Panc1 (cell line): ENCODE measurements around the gene NPC1L1. TPM values are rescaled to one million over a fixed set of nuclear protein-coding genes. Genes with fewer than 3 reads are reported as not detected.

Experiments
- ATAC-seq: fragments of 200-7000 bp; cut with Tn5 transposase; 2 replicates; pipeline ENCODE4 v1.9.1; 2020; ENCODE audit warnings: mild to moderate bottlenecking, moderate library complexity
- BruUV-seq: library from RNA; stranded (reverse); fragments of 400-500 nt; replicated peaks from 2 replicates; lab custom pipeline; 2021; lab: Mats Ljungman, UMichigan
- CTCF ChIA-PET: fragments of 300-600 bp; sonication (Branson Sonifier 250); formaldehyde crosslinking; loops from one replicate; lab custom pipeline; 2022; ENCODE audit warnings: antibody characterized with exemption; lab: Charles Lee
- POLR2A ChIA-PET: fragments of 300-600 bp; sonication (Branson Sonifier 250); formaldehyde crosslinking; loops from one replicate; lab custom pipeline; 2022; ENCODE audit warnings: antibody characterized with exemption; lab: Charles Lee
- DNase-seq: peaks from one replicate; pipeline ENCODE4 v3.0.0-alpha.2; 2010; ENCODE audit warnings: low read depth, low spot score
- H3K27ac ChIP-seq: 2 replicates; pipeline ENCODE4 v1.5.1; 2011; ENCODE audit warnings: mild to moderate bottlenecking, low read length, inconsistent platforms
- H3K27me3 ChIP-seq: fragments of 200-500 bp; sonication (Bioruptor generic); 2 replicates; pipeline ENCODE4 v1.6.0; 2014; ENCODE audit warnings: low read length, inconsistent platforms; ENCODE audit not compliant: control insufficient read depth, insufficient read depth
- H3K36me3 ChIP-seq: fragments of 200-500 bp; sonication (Bioruptor generic); 2 replicates; pipeline ENCODE4 v1.5.1; 2014; ENCODE audit warnings: inconsistent platforms, mild to moderate bottlenecking, low read length, moderate library complexity; ENCODE audit not compliant: control insufficient read depth, insufficient read depth
- H3K4me1 ChIP-seq: 2 replicates; pipeline ENCODE4 v1.5.1; 2011; ENCODE audit warnings: inconsistent platforms, mild to moderate bottlenecking, low read length, moderate library complexity; ENCODE audit not compliant: control insufficient read depth, insufficient read depth
- H3K4me3 ChIP-seq, 2 experiments: 2 replicates each; pipeline ENCODE4 v1.5.1; 2011 to 2012; ENCODE audit warnings: low read depth in 2 of 2, low read length in 2 of 2, mild to moderate bottlenecking in 2 of 2, inconsistent platforms in 1 of 2, moderate library complexity in 1 of 2
- H3K9me3 ChIP-seq: fragments of 200-500 bp; sonication (Bioruptor generic); 2 replicates; pipeline ENCODE4 v1.5.1; 2014; ENCODE audit warnings: low read depth, mild to moderate bottlenecking, inconsistent platforms, low read length, moderate library complexity; ENCODE audit not compliant: control insufficient read depth, insufficient read depth
- SIN3A ChIP-seq: IDR thresholded peaks from 2 replicates; pipeline ENCODE4 v1.6.1; 2012; ENCODE audit warnings: low read depth, mild to moderate bottlenecking, low read length, moderate library complexity, borderline replicate concordance; ENCODE audit not compliant: insufficient read depth
- TCF7L2 ChIP-seq: IDR thresholded peaks from 2 replicates; pipeline ENCODE4 v1.6.1; 2011; ENCODE audit warnings: mild to moderate bottlenecking, low read depth, low read length, inconsistent platforms
- in situ Hi-C: cut with HindIII; loops from 2 replicates; pipeline ENCODE4 v1.10.0; 2016; ENCODE audit warnings: low sequenced_read_pairs, low pct_unique_long_range_greater_than_20kb
- intact Hi-C: fragments of 100-400 bp; cut with micrococcal nuclease; formaldehyde crosslinking; loops from one replicate; pipeline ENCODE4 v1.10.0; 2022; ENCODE audit not compliant: unreplicated experiment
- total RNA-seq: library from RNA; stranded (reverse); gene quantifications from one replicate; pipeline ENCODE4 v1.2.1, GENCODE V29; 2021; ENCODE audit not compliant: unreplicated experiment
- TF ChIP-seq, protein P1 (sequence below), 2 experiments: IDR thresholded peaks; 2 replicates each; pipeline ENCODE4 v1.6.1; 2011 to 2012; ENCODE audit warnings: low read depth in 2 of 2, control low read depth in 1 of 2, low read length in 1 of 2, mild to moderate bottlenecking in 1 of 2, moderate library complexity in 1 of 2; ENCODE audit not compliant: insufficient read depth in 1 of 2
- TF ChIP-seq, protein P2 (sequence below): fragments of 450-650 bp; IDR thresholded peaks from 2 replicates; pipeline ENCODE4 v1.5.1; 2017; ENCODE audit warnings: mild to moderate bottlenecking

Gene NPC1L1
- total RNA-seq, 1 experiment from 2014 or later = not detected

DNA sequence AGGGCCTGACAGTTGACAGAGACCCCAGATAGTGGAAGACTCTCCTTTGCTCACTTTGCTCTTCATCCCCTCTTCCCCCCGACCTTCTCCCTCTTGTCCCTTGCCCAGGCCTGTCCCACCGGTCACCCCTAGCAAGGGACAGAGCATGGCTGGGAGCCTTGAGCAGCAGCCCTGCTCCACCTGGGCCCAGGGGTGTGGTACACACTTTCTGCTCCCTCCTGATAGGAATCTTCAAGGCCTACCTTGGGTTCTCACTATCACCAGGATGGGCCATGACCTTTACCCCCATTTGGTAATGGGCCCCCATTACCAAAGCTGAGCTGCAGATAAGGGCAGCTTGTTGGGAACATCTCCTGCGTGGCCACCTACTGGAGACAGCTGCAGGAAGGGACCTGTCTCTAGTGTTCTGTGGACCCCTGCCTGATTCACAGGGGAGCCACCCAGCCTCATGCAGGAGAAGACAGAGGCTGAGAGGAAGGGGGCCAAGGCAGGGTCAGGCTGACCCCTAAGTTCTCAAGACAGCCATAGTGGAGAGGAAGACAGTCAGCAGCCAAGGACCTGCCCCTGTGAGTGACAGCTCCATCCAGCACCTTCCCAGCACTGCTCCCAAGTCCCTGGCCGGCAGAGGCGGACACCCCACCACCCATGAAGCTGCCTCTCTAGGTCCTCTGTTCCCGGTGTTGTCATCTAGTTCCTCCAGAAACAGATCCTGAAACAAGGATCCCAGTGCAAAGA, 913 bp upstream of the NPC1L1 start:
- no TSS peak for BruUV-seq
- POLR2A ChIA-PET = no interaction called here
- H3K27ac ChIP-seq = no peak overlapping the region
- H3K9me3 ChIP-seq = no peaks in the 10 kb centered on the region
- TF ChIP-seq, protein P1, sequence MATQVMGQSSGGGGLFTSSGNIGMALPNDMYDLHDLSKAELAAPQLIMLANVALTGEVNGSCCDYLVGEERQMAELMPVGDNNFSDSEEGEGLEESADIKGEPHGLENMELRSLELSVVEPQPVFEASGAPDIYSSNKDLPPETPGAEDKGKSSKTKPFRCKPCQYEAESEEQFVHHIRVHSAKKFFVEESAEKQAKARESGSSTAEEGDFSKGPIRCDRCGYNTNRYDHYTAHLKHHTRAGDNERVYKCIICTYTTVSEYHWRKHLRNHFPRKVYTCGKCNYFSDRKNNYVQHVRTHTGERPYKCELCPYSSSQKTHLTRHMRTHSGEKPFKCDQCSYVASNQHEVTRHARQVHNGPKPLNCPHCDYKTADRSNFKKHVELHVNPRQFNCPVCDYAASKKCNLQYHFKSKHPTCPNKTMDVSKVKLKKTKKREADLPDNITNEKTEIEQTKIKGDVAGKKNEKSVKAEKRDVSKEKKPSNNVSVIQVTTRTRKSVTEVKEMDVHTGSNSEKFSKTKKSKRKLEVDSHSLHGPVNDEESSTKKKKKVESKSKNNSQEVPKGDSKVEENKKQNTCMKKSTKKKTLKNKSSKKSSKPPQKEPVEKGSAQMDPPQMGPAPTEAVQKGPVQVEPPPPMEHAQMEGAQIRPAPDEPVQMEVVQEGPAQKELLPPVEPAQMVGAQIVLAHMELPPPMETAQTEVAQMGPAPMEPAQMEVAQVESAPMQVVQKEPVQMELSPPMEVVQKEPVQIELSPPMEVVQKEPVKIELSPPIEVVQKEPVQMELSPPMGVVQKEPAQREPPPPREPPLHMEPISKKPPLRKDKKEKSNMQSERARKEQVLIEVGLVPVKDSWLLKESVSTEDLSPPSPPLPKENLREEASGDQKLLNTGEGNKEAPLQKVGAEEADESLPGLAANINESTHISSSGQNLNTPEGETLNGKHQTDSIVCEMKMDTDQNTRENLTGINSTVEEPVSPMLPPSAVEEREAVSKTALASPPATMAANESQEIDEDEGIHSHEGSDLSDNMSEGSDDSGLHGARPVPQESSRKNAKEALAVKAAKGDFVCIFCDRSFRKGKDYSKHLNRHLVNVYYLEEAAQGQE (IDR thresholded peaks at IDR 0.05; ENCODE audit: insufficient read depth in 1 of 2, low read depth in 2 of 2, low read length in 1 of 2) = no peak
- TF ChIP-seq, protein P2, sequence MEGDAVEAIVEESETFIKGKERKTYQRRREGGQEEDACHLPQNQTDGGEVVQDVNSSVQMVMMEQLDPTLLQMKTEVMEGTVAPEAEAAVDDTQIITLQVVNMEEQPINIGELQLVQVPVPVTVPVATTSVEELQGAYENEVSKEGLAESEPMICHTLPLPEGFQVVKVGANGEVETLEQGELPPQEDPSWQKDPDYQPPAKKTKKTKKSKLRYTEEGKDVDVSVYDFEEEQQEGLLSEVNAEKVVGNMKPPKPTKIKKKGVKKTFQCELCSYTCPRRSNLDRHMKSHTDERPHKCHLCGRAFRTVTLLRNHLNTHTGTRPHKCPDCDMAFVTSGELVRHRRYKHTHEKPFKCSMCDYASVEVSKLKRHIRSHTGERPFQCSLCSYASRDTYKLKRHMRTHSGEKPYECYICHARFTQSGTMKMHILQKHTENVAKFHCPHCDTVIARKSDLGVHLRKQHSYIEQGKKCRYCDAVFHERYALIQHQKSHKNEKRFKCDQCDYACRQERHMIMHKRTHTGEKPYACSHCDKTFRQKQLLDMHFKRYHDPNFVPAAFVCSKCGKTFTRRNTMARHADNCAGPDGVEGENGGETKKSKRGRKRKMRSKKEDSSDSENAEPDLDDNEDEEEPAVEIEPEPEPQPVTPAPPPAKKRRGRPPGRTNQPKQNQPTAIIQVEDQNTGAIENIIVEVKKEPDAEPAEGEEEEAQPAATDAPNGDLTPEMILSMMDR = no peak
- no peak for TF ChIP-seq SIN3A
- TF ChIP-seq TCF7L2 = no peak
- H3K4me3 ChIP-seq = no peak overlapping the region
- no peaks in the 10 kb centered on the region for H3K27me3 ChIP-seq
- no peak for ATAC-seq
- no peaks in the 10 kb centered on the region for H3K36me3 ChIP-seq
- DNase-seq = no peak
- CTCF ChIA-PET = interaction anchor here (0.6 kb wide), 1 partner anchor 137 kb away, joined by 3 read pairs; no protein-coding TSS in a partner anchor
- in situ Hi-C loops (no loop called here), intact Hi-C loops (no loop called here)
- H3K4me1 ChIP-seq = no peaks in the 10 kb centered on the region

DNA sequence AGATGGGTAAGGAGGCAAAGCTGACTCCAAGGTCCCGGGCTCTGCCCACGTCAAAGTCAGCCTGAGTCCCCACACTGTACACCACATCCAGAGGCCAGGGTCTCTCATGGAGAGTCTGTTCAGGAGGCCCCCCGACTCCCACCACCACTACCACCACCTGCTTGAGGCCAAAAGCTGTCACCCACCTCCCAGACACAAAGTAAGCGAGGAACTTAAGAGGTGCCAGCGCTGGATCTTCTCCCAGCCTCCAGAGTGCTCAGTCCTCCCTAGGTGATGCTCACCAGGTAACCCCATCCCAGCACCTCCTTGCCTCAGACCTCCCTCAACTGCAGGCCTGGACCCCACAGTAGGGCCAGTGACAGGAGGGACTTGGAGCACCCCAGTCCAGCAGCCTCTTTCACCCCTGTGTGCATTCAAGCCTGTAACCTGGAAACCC, 520 bp downstream of the NPC1L1 start:
- ATAC-seq (no peak), DNase-seq (no peak)
- BruUV-seq = no TSS peak
- Histone ChIP-seq H3K27ac (no peak overlapping the region), H3K4me3 (no peak overlapping the region), H3K9me3 (no peaks in the 10 kb centered on the region), H3K36me3 (no peaks in the 10 kb centered on the region), H3K27me3 (no peaks in the 10 kb centered on the region), H3K4me1 (no peaks in the 10 kb centered on the region)
- ChIA-PET POLR2A (no interaction called here), CTCF (interaction anchor here (0.6 kb wide), 1 partner anchor 98 kb away, joined by 9 read pairs; no protein-coding TSS in a partner anchor)
- in situ Hi-C loops (no loop called here), intact Hi-C loops (no loop called here)
- no peak for TF ChIP-seq TCF7L2
